Measurements from ENCODE around the gene DHRS12.
A peak's percentile ranks its signal among the peaks of the same experiment; 100 is the strongest.

The DHRS12 gene

GRCh38 chr13:51806566-51806965, 2.6 kb upstream of the DHRS12 start:
- no peak for DNase-seq (ENCODE audit: low read depth)

GRCh38 chr13:51805925-51806324, 2.0 kb upstream of the DHRS12 start:
- no peak for DNase-seq (ENCODE audit: low read depth)

GRCh38 chr13:51805313-51805712, 1.4 kb upstream of the DHRS12 start:
- DNase-seq (ENCODE audit: low read depth) = no peak

- DNase-seq (ENCODE audit: low read depth) = no peak
Measured at GRCh38 chr13:51804295-51805172, 571 bp upstream of the DHRS12 start.

- no peak for DNase-seq (ENCODE audit: low read depth)
Measured at GRCh38 chr13:51802631-51803418, 1.1 kb downstream of the DHRS12 start.

GRCh38 chr13:51801631-51802099, 2.3 kb downstream of the DHRS12 start:
- no peak for DNase-seq (ENCODE audit: low read depth)

- no peak for DNase-seq (ENCODE audit: low read depth)
Measured at GRCh38 chr13:51800486-51800885, 3.5 kb downstream of the DHRS12 start.

- DNase-seq (ENCODE audit: low read depth) = no peak
Measured at GRCh38 chr13:51799261-51799660, 4.7 kb downstream of the DHRS12 start.

GRCh38 chr13:51797664-51798488, 6.1 kb downstream of the DHRS12 start:
- DNase-seq (ENCODE audit: low read depth) = no peak

- no peak for DNase-seq (ENCODE audit: low read depth)
Measured at GRCh38 chr13:51796546-51796945, 7.4 kb downstream of the DHRS12 start.

GRCh38 chr13:51795419-51795818, 8.5 kb downstream of the DHRS12 start:
- no peak for DNase-seq (ENCODE audit: low read depth)

- no peak for DNase-seq (ENCODE audit: low read depth)
Measured at GRCh38 chr13:51794964-51795363, 9.0 kb downstream of the DHRS12 start.

GRCh38 chr13:51793570-51794271, 10.2 kb downstream of the DHRS12 start:
- DNase-seq (ENCODE audit: low read depth) = no peak

GRCh38 chr13:51786425-51787265, 17.3 kb downstream of the DHRS12 start:
- DNase-seq (ENCODE audit: low read depth) = no peak

GRCh38 chr13:51785712-51786424, 18.1 kb downstream of the DHRS12 start:
- DNase-seq (ENCODE audit: low read depth) = peak; percentile 51

GRCh38 chr13:51784097-51784496, 19.9 kb downstream of the DHRS12 start:
- no peak for DNase-seq (ENCODE audit: low read depth)

GRCh38 chr13:51783428-51784094, 20.4 kb downstream of the DHRS12 start:
- no peak for DNase-seq (ENCODE audit: low read depth)

GRCh38 chr13:51782026-51782710, 21.8 kb downstream of the DHRS12 start:
- no peak for DNase-seq (ENCODE audit: low read depth)
